NCI-H1417 treated with DMSO at 0.1 percent for 48 hours (cell line): ENCODE data around the gene PAX1.

Source experiments
- DNase-seq: peaks from one replicate; lab custom pipeline; 2025; lab: John Stamatoyannopoulos, UW

PAX1 gene

DNA sequence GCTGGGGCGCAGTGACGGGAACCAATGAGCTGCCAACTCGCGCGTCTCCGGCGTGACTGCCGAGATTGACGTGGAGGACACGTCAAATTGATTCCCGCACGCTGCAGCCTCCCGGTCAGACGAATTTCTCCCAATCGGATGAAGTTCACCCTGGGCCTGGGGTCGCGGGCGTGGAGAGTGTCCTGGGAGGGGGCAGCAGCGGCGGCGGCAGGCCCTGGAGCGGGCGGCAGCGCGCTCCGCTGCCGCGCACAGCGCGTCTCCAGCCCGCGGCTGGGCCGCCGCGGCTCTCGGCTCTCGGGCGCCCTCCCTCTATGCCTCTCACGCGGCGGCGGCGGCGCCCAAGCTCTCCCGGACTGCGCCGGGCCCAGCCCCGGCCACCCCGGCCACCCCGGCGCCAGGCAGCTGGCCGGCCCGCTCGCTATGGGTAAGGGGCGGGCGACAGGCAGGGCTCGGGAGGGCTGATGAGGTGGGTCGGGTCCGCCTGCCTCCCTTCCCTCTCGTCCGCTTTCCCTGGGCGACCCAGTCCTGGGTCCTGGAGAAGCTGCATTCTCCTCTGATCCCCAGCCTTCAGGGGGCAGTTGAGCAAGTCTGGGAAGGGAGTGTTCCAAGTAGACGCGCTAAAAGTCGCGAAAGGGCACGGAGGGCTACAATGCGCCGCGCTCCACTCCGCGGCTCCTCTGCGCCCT is at the start of gene PAX1:
TSS of gene PAX1 (plus strand) at position 90 of the 686 bp plus-strand sequence. CDS start at position 139, 49 bp downstream.
- DNase-seq = no peak

GRCh38 chr20:21656308-21657067 is 49.0 kb upstream of the PAX1 start:
- DNase-seq = no peak

DNA sequence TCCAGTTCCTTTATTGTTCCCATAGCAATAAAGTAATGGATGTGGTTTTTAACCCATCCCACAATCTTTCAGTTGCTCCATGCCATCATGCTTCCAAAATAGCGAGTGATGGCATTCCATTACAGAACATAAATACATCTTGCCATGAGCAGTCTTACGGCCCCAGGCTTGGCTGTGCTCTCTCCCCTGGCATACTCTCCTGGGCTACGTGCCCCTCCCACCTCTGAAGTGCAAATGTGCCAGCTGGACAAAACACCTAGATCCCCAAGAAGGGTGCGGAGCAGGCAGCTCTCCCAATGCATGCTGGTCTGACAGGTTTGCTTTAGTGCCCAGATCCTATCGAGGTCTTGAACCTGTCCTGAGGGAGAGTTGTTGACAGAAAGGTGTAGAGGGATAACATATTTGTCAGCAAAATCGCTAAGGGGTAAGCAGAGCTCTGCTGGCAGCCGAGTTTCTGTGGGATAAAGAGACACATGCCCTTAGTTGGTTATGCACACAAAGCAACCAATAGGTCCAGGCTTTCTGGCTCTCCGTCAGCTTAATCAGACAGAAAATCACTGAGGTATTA is 43.9 kb upstream of the PAX1 start:
- no peak for DNase-seq

DNA sequence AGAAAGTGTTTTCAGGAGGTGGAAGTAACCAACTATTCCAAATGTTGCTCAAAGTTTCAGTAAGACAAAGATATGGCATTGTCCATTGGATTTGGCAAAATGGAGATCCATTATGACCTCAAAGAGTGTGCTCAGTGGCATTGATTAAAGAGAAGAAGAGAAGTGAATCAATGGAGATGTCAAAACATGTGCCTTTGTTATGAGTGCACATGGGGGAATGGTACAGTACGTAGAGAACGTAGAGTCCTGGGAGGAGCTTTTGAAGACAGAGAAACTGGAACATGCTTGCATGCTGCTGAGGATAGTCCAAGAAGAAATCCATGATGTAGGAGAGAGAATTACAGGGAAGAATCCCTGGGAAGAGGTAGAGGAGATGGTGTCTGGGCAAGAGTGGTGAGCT is 42.0 kb upstream of the PAX1 start:
- no peak for DNase-seq

DNA sequence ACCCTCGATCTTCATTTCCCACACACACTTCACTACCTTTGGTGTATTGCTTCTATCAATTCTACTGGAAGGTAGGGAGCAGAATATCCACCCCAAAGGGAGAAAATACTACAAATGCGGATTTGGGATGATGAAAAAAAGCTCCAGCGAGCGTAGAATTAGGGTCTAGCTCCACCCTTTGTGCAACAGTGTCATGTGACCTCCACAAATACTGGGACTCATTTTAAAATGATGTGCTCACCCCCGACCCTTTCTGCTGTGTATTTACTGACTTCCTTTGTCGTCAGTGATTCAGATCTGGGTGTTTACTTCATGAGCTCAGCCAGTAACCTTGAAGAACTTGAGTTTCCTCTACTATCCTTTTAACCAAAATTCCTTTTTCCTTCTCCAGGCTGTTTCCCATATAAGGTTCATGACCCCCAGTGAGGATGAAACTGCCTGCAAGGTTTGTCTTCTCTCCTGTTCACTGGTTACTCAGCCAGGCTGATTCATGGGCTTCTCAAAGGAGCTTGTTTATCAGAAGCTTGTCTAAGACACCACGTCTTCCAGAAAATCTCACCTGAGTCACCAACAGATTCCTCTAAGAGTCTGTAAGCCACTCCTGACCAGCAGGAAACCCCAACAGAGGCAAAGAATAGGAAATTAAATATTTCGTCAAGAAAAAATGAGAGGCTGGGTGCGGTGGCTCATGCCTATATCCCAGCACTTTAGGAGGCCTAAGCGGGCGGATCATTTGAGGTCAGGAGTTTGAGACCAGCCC is 39.6 kb upstream of the PAX1 start:
- no peak for DNase-seq

GRCh38 chr20:21670126-21670525 is 35.3 kb upstream of the PAX1 start:
- DNase-seq = no peak

- no peak for DNase-seq
Measured at GRCh38 chr20:21670981-21671380, 34.5 kb upstream of the PAX1 start.

DNA sequence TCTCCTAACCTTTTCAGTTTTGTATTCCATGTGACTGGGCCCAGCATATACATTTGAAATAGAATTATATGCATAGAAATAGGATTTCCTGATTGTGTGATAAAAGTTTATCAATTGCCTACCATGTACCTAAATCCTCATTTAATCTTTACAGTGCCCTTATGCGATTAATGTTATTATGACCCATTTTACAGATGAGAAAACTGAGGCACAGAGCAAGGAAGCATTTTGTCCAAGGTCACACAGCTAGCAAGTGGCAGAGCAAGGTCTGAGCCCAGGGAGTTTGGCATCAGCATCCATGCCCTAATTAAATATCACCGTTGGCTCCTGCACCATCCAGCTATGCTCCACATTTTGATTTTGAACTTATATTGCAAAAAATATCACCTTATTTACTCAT is 28.2 kb upstream of the PAX1 start:
- no peak for DNase-seq

DNA sequence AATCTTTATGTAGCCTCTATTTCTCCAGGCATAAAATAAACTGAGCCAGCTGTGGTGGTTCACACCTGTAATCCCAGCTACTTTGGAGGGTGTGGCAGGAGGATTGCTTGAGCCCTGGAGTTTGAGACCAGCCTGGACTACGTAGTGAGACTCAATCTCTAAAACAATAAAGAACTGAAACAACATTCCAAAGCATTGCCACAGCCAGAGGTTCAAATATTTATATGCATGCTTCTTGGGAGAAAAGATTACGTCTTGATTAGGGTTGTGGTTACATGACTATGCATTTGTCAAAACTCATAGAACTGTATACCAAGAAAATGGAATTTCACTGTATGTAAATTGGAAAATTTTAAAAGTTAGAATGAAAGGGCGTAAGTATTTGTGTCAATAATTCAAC is 27.7 kb upstream of the PAX1 start:
- DNase-seq = no peak

GRCh38 chr20:21681234-21681921 is 24.1 kb upstream of the PAX1 start:
- no peak for DNase-seq

- DNase-seq = no peak
Measured at GRCh38 chr20:21681922-21682318, 23.5 kb upstream of the PAX1 start.

DNA sequence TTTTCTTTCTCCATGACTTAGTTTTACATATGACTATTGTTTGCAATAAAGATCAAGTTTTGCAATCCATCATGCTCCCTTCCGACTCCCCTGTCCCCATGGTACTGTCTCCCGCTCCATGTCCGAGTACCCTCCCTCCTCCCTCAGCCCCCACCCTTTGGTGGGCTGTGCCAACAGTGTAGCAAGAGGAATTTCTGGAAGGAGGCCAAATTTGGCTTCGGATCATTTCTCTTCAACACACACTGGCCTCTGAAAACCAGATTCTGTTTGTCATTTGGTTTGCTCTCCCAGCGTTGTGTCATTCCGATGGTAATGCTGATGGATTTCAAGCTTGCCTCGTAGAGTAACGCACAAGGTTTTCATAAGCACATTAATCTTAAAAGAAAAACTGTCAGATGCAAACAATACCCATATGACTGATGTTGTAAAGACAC is 22.9 kb upstream of the PAX1 start:
- DNase-seq = no peak

DNA sequence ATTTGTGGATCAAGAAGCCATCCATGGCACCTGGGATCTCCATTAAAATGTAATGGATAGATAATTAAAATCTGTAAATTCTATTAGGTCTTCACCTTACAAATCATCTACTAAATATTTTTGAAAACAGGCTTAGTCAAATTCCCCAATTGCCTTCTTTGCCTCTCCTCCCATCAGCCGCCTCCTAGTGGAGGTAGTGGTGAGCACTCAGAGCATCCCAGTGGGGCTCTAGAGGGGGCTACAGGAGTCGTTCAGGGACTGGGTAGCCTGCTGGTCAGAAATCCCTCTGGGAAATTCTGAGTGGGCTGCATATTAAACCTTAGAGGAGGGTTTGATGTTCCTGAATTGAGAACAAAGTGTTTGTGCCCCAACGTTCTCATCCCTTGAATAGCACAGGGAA is 20.8 kb upstream of the PAX1 start:
- no peak for DNase-seq

GRCh38 chr20:21685981-21686380 is 19.5 kb upstream of the PAX1 start:
- DNase-seq = no peak

DNA sequence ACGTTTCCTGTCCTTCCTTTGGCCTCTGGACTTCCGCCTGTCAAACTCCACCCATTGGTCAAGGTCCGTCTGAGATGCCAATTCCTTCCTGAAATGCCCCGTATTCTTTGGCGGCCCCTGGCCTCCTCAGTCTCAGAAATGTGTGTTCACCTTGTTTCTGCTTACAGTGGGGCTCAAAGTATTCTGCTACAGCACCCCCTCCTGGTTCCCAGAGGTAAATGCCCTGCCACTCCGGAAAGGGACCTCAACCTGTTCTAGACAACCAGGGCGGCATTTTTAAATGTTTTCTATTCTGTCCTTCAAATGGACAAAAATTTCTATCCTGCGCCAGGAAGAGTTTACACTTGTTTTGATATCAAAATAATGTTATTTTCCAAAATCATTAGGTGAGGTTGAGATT is 12.1 kb upstream of the PAX1 start:
- no peak for DNase-seq

DNA sequence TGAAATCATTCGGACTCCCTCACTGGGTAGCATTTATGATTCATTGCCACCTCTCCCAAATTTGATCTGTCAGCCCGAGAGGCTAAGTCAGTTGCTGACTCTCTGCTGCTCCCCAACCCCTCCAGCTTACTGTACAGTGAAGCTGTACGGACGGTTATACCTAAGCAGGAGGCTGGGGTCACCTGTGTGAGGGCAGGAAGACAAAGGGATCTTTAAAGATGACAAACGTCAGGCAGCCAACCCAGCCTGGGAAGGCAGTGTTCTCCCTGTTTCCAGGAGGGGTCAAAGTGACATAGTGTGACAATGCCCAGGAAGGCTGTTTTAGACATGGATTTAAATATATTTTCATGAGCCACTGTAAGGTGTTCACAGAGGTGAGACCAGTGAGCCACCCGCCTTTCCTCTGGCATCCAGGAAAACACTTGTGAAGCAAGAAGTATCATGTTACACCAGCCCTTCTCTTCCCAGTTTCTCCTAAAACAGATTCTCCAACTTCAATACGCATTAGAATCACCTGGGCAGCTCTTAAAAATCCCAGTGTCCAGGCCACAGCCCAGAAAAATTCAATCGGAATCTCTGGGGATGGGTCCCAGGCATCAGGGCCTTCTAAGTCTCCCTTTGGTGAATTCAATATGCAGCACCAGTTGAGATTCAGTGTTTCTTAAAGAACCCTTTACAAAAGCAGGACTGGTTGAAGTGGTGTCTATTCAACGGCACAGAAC is 6.8 kb upstream of the PAX1 start:
- no peak for DNase-seq

GRCh38 chr20:21699216-21699508 is 6.3 kb upstream of the PAX1 start:
- DNase-seq = no peak

GRCh38 chr20:21701171-21701876 is 4.1 kb upstream of the PAX1 start:
- DNase-seq = no peak

DNA sequence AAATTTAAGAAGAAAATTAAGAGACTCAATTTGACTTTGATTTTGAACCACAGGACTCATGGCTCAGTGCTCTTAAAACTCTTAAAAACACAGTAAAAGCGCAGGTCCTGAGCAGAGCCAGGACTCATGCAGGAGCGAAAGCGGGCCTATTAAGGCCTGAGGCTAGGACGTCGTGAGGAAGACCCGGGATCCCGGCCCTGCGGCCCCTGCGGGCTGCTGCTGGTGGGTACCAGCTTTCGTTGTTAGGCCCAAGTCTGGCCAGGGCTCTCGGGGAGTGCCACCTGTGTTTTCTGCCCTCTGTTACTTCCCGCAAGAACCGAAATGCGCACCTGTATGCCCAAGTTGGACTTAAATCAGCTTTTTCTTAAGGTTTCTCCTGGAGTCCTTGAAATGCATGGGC is 3.4 kb upstream of the PAX1 start:
- DNase-seq = no peak

GRCh38 chr20:21702553-21703470 is 2.7 kb upstream of the PAX1 start:
- DNase-seq = no peak
